ENCODE measurements around the gene CEND1. TPM values are rescaled to one million over a fixed set of nuclear protein-coding genes. Genes with fewer than 3 reads are reported as not detected.

The CEND1 gene
- total RNA-seq, result 7.3 TPM

DNA sequence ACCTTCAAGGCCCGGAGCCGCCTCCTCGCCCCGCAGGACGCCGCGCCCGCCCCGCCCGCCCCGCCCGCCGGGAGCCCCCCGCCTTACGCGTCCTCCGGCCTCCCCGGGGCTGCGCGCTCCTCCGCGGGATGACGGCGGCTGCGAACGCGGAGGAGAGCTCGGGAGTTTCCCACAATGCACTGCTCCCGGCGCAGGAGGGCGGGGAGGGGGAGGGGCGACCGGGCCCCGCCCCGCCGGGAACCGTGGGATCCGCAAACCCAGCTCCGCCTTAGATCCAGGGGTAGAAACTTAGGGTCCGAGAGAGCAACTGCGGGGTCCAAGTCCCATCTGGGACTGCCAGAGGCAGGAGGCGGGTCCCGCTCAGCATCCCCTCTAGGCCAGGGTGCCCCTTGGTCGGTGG is at the start of gene CEND1:
CEND1 (minus strand) TSS at position 148 of the 400 bp plus-strand sequence. CDS start 1,514 bp downstream, outside the sequence.
- DNase-seq (ENCODE audit: low spot score in 2 of 2) (peak; percentile 86 to 90), FAIRE-seq (no peak)

DNA sequence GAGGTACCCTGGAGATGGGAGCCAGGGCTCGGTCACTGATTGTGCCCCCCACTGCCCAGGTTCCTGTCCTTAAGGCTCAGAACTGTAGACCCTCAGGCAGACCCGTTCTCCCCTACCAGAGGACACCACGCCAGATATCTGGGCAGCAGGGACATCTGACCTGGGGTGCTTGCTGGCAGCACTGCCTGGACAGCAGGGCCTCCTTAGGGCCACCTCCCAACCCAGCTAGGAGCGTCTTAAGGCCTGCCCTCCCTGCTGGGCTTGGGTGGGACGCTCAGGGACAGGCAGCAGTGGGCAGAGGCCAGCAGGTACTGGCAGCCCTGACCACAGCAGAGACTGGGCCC is 49.4 kb upstream of the CEND1 start:
- no peak for FAIRE-seq
- DNase-seq (ENCODE audit: low spot score in 2 of 2), result no peak

DNA sequence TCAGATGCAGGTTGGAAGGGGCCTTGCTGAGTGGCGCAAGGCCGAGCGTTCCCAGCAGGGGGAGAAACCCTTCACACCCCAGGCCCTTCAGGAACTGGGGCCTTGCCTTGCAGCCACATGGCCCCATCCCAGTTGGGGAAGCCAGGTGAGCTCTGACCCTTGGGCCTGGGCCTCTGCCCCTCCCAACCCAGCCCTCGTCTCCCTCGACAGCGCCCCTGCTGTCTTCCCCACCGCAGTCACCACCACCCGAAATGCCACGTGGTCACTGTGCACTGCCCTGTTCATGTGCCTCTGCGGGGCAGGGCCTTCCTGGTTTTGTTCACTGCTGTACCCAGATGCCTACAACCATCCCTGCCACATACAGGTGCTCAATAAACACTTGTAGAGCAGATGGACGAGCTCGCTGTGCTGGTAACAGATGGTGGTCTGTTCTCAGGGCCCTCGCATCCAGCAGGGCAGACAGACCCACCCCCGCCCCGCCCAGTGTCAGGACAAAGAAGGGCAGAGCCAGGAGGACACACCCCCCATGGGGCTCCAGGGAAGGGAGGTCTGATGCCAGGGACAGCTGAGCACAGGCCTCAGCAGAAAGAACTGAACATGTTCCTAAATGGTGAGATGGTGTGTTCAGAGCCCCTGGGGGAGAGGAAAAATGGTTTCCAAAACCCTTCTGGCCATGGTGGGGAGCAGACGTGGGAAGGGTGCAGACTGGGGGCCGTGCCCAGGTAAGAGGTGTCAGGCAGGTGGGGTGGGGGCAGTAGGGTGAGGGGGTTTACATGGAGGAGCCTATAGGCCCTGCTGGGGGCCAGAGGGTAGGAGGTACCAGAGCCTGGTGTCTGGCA is 48.8 kb upstream of the CEND1 start:
- DNase-seq (ENCODE audit: low spot score in 2 of 2) (no peak), FAIRE-seq (no peak)

DNA sequence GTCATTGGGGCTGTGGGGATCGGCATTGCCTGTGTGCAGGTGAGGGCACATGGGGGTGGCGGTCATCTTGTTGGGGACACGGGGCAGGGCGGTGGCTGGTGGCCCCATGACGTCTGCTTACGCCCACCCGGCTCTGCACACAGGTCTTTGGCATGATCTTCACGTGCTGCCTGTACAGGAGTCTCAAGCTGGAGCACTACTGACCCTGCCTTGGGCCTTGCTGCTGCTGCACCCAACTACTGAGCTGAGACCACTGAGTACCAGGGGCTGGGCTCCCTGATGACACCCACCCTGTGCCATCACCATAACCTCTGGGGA is 48.1 kb upstream of the CEND1 start:
- DNase-seq (ENCODE audit: low spot score in 2 of 2), result no peak
- FAIRE-seq, result no peak

DNA sequence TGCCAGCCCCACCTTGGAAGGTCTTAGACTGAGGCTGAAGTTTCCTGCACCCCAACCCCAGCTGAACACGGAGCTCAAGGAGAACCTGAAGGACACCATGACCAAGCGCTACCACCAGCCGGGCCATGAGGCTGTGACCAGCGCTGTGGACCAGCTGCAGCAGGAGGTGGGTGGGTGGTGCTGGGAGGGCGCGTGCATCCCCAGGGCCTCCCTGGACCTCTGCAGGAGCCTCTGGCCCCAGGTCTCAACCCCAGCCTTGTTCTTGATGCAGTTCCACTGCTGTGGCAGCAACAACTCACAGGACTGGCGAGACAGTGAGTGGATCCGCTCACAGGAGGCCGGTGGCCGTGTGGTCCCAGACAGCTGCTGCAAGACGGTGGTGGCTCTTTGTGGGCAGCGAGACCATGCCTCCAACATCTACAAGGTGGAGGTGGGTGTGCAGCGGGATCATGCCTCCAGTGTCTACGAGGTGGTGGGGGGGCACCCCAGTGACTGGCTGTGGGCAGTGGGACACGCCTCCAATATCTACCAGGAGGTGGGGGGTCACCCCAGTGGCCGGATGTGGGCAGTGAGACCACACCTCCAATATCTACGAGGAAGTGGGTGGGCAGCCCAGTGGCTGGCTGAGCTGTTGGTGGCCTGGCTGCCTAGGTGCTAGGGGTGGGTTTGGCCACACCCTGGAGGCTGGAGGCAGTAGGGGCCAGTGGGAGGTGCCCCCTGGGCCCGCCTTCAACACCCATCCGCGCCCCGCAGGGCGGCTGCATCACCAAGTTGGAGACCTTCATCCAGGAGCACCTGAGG is 47.5 kb upstream of the CEND1 start:
- DNase-seq (ENCODE audit: low spot score in 2 of 2), result no peak
- no peak for FAIRE-seq

DNA sequence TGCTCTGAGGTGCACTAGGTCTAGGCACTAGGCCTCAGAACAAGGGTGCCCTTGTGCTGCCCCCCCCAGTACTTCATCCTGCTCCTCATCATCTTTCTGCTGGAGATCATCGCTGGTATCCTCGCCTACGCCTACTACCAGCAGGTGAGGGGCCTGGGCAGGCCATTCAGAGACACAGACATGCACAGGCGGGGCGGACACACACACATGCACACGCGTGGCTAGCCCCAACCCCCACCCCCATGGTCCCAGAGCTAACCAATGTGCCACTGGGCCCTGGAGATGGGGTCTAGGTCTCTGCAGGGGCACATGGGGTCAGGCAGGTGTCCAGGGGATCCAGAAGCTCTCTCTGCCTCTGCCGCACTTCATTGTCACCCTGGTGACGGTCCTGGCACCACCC is 46.8 kb upstream of the CEND1 start:
- FAIRE-seq (no peak), DNase-seq (ENCODE audit: low spot score in 2 of 2) (no peak)

DNA sequence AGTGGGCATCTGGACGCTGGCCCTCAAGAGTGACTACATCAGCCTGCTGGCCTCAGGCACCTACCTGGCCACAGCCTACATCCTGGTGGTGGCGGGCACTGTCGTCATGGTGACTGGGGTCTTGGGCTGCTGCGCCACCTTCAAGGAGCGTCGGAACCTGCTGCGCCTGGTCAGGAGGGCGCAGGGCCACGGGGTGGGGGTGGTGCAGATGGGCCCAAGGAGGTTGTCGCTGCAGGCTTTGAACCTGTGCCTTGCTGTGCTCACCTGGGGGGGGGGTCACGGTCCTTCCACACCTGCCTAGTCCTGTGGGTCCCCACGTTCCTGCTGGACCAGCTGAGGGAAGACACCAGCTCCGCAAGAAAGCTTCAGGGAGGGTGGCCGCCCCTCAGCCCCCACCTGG is 46.4 kb upstream of the CEND1 start:
- no peak for FAIRE-seq
- no peak for DNase-seq (ENCODE audit: low spot score in 2 of 2)

DNA sequence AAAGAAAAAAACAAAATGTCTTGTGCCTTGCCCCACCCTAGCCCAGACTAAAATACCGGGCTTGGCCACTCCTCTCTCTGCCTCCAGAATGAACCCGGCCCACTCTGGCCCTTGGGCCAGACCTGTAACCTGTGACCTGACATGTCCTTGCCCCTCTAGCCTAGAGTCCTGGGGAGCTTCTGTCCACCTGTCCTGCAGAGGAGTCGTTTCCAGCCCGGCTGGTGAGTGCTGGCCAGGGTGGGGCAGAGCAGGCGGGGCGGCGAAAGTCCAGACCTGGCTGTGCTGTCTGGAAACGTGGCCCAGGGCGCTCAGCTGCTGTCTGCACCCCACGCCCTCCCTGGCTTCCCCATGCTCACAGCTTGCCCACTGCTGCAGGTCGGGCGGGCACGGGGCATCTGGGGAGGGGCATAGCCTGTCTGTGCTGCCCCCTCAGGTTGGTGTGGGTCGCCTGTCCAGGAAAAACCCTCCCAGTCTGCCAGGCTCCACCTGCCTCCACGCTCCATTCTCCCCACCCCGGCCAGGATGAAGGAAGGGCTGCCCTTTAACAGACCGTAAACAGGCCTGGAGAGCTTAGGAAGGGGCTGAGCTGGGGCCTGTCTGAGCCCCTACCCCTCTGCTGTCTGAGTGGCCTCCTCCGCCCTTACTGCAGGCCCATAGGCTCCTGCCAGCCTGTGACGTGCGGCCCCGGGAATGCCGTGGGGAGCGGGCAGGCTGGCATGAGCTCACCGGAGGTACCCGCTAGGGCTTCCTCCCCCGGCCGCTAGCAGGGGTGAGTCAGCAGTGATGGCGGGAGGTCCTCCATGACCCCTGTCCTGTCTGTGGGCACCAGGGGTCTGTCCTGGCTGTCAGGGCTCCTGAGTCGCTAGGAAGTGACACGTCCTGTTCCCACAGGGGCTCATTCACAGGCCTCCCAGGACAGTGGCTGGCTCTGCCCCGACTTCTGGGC is 44.8 kb upstream of the CEND1 start:
- DNase-seq (ENCODE audit: low spot score in 2 of 2) (peak in 1 of 2 donors; percentile 73), FAIRE-seq (no peak)

DNA sequence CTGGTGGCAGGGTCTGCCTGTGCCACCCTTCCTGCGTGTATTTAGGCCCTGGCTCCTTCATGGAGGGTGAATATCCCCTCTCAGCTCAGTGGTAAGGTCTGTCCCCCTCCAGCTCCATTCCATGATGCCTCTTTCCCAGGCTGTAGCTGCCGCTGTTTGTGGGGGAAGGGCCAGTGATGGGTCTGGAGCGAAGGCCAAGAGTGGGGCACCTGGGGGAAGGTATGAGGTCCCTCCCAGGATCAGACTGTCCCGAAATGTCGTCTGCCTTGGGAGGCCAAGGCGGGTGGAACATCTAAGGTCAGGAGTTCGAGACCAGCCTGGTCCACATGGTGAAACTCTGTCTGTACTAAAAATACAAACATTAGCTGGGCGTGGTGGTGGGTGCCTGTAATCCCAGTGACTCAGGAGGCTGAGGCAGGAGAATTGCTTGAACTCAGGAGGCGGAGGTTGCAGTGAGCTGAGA is 44.0 kb upstream of the CEND1 start:
- no peak for FAIRE-seq
- DNase-seq (ENCODE audit: low spot score in 2 of 2), result no peak

DNA sequence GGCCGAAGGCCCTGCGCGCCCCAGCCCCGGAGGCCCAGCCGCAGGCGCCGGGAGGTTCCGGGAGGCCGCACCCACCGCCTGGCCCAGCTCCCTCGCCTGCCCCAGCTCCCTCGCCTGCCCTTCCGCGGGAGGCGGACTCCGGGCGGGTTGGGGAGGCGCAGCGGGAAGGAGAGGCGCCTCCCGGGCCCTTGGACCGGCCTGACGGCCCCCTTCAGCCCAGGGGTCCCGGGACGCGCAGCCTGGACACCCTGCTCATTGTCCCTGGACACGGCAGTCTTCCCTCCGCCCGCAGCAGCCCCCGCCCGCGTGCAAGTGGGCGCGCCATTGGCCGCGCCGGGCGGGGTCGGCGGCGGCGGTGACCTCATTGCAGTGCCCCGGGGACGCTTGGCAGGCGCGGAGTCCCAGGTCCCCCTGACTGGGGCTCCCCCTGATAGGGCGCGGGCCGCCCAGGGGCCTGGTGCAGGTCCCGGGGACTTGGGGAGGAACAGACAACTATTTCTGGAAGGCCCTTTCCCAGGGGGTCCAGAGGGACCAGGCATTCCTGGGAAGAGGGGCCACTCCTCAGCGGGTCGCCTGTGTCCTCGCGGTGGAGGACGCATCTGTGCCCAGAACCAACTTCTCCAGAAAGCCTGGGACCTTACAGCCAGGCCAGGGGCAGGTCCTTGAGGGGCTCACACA is 43.4 kb upstream of the CEND1 start:
- FAIRE-seq, result no peak
- DNase-seq (ENCODE audit: low spot score in 2 of 2), result no peak

DNA sequence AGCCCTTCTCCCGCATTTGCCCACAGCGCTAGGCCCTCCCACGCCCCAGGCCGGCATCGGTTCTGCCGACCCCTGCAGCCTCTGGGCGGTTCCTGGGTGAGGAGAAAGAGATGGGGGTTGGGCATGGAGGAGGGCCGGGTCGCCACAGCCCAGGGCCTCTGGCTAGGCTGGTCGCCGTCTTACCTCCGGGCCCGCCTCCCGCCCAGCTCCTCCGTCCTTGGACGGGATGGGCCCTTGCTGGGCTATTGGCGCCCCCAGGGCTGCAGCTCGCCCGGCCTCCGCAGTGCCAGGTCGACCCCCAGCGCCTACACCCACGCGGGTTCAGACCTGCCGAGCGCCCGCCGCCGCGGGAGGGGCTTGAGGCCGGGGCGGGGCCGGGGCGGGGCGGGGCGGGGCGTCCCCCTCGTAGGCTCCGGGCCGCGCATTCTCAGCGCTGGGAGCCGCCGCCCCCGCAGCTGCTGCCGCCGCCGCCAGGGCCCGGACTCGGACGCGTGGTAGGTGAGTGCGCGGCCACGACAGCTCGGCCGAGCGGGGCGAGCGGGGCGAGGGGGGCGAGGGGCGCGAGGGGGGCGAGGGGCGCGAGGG is 42.7 kb upstream of the CEND1 start, which contains the start of gene CD151:
CD151 (plus strand) TSS at position 424 of the 585 bp plus-strand sequence. CDS start 3,118 bp downstream, outside the sequence.
- no peak for FAIRE-seq
- DNase-seq (ENCODE audit: low spot score in 2 of 2), result peak in 1 of 2 donors; percentile 66

DNA sequence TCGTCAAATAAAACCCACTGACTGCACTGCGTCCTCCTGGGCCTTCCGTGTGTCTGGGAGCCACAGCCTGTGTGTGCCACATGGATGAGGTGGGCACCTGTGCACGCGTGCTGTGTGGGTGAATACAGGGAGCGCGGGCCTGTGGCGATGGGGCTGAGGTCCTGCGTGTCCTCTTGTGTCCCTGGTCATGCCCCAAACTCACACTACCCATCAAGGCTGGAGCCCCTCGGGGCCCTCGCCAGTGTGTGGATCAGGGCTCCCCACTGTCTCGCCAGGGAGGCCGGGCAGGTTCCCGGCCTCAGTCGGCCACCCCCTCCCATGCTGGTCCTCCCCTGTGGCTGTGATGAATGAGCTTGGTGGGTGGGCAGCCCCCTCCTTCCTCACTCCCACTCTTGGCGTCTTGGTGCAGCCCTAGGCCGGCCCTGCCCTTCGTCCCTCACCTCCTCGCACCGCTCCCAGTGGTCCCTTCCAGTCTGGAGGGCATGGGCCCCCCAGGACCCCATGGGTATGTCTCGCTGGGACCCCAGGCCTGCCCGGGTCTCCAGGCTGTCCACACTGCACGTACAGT is 42.2 kb upstream of the CEND1 start:
- DNase-seq (ENCODE audit: low spot score in 2 of 2) (no peak), FAIRE-seq (no peak)

DNA sequence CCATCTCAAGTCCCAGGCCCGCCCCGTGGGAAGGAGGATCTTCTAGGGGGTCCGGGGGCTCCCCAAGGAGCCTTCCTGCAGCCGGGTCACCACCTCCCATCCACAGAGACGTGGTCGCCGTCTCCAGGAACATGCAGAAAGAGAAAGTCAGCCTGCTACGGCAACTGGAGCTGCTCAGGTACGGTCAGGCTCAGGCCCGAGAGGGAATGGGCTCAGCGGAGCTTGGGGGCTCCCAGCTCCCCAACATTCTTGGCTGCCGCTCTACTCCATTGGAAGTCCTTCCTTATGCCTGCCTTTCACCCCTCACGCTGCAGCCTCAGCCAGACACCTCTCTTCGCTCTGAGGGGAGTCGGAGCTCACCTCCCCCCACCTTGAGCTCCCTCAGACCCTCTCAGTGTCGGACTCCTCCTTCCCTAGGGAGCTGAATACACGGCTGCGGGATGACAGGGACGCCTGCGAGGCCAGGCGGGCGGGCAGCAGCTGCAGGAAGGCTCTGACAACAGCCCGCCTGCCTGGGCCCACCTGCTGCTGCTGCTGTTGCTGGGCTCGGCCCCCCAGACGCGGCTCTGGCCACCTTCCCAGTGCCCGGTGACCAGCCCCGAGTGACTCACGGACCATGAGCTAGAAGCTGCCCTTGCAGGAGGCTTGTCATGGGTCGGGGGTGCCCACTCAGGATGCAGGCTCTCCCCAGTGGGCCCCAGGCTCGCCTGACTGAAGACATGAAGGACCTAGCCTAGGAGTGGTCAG is 41.4 kb upstream of the CEND1 start:
- no peak for DNase-seq (ENCODE audit: low spot score in 2 of 2)
- FAIRE-seq, result no peak

DNA sequence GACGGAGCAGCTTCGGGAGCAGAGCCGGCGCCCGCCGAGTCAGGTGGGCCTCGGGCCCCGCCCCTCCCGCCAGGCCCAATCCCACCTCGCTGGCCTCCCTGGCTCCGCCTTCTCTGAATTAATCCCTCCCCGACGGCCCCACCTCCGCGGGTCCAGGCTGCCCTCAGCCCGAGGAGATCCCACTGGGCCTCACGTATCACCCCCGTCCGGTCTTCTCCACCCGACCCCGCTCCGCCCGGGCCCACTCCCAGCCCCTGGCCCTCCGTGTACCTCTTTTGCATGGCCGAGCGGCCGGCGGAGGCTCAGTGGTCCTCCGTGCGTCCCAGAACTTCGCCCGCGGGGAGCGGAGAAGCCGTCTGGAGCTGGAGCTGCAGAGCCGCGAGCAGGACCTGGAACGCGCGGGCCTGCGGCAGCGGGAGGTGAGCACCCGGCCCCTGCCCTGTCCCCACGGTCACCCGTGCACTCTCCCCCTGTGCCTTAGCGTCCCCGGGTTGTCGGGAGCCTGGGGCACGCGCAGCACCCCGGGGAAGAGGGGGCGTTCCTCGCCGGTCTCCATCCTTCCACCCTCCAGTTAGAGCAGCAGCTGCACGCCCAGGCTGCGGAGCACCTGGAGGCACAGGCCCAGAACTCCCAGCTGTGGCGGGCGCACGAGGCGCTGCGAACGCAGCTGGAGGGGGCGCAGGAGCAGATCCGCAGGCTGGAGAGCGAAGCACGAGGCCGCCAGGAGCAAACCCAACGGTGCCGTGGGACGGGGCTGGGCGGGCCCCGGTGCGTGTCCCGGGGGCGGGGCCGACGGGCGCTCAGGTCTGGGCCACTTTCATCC is 40.6 kb upstream of the CEND1 start:
- peak in 1 of 2 donors; percentile 58 for DNase-seq (ENCODE audit: low spot score in 2 of 2)

DNA sequence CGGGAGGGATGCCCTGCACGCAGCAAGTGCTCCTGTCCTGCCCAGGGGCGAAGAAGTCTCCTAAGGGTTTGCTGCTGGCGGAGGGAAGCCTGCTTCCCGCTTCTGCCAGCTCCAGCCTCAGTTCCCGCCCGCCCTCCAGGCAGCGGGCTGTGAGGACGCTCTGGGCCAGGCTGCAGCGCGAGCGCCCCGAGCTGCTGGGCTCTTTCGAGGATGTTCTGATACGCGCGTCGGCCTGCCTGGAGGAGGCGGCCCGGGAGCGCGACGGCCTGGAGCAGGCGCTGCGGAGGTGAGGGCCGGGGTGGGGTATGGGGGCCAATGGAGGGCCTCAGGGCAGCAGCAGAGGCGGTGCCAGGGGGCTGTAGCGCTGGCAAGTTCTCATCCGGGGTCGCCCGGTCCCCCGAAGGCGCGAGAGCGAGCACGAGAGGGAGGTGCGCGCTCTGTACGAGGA is 40.0 kb upstream of the CEND1 start:
- FAIRE-seq (no peak), DNase-seq (ENCODE audit: low spot score in 2 of 2) (no peak)

More for the DNA sequence above, 40.6 kb upstream of the CEND1 start:
- FAIRE-seq, result no peak

DNA sequence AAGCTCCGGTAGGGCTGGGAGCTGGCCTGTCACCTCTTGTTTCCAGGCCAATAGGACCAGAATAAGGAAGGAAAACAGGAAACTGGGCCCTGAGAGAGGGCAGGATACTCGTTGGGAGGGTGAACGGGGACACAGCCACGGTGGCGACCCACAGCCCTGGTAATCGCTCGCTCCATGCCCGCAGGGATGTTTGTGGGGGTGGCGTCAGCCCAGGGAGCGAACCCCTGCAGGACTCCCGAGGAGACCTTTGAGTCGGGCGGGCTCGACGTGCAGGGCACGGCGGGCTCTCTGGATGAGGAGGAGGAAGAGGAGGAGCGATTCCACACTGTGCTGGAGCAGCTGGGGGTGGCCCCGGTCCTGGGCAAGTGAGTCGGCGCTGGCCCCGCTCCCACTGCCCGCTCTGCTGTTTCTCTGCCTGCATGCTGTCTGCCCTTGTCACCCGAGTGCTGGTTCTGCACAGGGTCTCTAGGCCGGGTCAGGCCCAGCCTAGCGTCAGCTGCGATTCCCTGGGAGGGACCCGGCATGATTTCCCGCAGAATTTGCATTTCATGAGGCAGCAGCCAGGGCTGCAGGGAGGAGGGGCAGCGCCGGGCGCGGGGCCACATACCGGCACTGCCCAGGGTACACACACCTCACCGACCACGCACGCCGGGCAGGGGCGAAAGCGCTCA is 39.4 kb upstream of the CEND1 start:
- no peak for DNase-seq (ENCODE audit: low spot score in 2 of 2)
- no peak for FAIRE-seq
